Mesenteric fat pad (tissue), 1 donor: Measurements from ENCODE around the gene HIPK2. TPM values are rescaled to one million over a fixed set of nuclear protein-coding genes. Genes with fewer than 3 reads are reported as not detected.
"Not testable (repeated sequence)": the region's sequence is repeated elsewhere in the genome, so short reads cannot be mapped to it uniquely, and the experiment has no call there.

Experiments
- DNase-seq: peaks from one replicate; pipeline ENCODE4 v3.0.0-alpha.2; 2020; ENCODE audit warnings: low spot score
- total RNA-seq: library from RNA; stranded (reverse); fragmentation: NEBNext Ultra II Directional; extraction: Animal tissue kit (Norgen Biotek cat#: 25700); gene quantifications from one replicate; pipeline ENCODE4 v1.2.1, GENCODE V29; 2021
- donor health status: DM: yes; HTN: yes; CAD: no.

Gene HIPK2
- total RNA-seq, 1 donor from 2014 or later = 217 TPM

DNA sequence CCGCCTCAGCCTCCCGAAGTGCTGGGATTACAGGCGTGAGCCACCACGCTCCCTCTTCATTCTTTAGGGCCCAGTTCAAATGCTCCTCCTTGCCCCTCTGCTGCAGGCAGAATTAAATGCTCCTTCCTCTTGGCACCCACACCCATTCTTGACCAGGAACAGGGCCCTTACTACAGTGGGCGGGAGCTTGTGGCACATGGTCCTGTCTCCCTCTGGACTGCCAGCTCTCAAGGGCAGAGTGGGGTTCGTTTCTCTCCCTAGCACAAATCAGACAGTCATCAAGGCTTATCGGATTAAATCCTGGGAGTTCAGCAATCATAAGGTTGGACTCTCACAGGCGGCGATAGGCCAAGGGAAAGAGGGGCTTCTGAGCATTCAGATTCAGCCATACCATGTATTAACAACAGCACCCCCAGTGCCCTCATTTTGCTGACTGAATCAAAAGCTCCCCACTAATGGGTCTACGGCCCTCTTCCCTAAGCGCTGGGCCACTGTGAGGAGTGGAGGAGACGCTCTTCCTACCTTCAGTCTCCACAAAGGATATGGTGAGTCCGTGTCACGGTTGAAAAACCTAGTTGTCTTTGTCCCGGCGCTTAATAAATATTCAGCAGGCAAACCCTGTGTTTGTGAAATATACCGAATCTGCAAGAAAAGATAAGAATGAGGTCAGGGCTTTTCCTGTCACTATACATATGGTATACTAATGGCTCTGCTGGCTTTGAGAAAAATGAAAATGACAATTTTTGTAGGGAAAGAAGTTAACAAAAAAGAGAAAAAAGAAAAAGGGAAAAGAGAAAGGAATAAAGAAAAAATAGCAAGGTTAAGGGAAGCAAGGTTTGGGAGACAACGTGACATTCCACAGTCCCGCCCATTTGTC lies 146.9 kb downstream of the HIPK2 start:
- no peak for DNase-seq

DNA sequence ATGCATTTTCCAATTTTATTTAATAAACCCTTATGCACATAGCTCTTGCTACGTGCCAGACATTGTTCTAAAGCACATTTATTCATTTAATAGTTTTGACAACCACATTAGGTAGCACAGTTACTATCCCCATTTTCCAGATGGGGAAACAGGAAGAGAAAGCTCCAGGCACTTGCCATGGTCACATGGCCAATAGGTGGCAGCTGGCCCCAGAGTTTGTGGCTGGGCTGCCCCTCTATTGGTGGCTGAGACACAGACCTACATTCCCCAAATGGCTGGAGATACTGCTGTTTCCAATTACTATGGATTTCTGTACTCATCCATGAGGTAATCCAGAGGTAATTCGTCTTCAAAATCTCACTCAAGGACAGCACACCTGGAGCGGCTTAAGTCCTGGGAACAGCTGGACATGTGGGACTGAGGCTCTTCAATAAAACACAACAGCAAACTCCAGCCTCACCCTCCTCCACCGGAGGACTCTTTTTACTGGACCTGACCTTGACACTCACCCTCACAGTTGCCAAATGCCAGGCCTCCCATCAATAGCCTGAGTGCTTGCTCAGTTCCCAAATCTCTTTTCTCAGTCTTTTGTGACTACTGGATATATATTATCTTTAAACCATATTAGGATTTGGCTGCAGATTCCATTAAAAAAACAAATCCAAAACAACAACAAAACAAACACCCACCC lies 148.3 kb downstream of the HIPK2 start:
- DNase-seq = no peak

DNA sequence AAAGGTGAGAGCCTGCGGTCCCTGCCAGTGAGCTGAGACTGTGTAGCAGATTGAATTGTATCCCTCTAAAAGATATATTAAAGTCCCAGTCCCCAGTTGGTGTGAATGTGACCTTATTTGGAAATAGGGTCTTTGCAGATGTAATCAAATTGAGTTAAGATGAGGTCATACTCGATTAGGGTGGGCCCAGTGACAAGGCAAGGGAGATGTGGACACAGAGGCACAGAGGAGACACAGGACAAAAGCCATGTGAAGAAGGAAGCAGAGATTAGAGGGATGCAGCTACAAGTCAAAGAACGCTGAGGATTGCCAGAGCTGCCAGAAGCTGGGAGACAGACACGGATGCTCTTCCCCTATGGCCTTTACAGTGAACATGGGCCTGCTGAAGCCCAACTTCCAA lies 150.0 kb downstream of the HIPK2 start:
- DNase-seq = no peak

DNA sequence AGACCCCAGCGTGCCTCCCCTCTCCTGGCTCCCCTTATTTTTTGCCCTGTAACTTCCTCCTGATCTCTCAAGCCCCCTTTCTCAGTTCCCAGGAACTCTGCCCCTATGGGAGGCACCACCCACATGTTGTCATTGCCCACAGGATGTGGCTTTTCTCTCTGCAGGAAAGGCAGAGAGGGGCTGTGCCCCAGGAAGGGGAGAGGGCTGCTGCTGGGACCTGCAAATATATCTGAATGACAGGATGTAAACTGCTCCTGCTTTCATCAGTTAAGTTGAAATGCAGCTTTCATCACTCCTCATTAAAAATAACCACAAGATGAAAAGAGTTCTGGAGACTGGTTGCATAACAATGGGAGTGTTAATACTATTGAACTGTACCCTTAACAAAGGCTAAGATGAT lies 151.0 kb downstream of the HIPK2 start:
- DNase-seq = no peak

DNA sequence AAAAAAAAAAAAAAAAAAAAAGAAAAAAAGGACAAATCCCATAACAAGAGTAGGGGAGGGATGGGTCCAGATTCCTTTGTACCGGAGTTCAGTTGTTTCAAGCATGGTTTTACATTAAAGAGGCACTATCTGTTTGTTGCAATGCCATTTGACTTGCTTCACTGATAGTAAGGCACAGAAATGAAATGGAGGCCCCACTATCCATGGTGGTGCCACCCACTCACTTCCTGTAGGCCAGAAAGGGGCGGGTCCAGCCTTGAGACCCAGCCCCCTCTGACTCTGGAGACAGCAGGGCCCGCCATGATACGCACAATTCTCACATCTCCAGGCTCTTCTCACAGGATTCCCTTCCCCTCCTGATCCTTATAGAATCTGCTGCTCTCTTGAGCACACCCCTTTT lies 154.3 kb downstream of the HIPK2 start:
- no peak for DNase-seq

DNA sequence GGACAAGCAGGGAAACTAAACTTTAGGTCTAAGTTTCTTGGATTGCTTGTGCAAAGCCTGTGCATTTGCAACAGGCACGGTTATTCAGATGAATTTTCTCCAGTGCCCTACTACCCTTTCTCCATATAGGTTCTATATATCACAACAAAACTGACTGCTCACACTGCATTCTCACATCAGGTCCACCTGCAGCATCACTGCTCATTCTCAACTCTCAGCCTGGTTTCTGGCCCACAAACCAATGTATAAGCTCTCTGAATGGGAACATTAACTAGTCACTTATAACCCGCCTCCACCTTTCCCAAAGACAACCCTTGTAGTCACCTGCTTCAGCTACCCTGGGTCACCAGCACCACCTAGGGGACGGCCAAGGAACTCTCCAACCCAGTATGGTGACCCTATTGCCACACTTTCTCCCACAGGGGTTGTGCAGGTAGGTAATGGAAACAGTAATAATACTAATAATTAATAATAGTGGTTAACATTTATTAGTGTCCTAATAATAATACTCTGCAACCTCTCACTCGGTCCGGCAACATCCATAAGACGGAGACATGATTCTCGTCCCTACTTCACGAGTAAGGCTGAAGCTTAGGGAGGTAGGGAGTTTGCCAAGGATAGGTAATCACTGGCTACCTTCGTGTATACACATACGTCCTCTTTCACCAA lies 157.0 kb downstream of the HIPK2 start:
- DNase-seq = no peak

DNA sequence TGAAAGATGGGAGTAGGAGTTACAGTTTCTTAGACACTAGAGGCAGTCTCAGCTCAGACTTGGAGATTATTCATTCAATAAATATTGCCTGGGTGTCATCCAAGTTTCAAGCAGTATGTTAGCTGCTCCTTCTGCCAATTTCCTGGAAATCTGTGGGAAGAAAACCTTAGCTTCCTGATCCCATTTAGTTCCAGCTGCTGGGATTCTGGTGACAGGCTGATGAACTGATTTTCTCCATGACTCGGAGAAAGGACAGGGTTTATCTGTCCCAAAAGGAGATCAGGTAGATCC lies 158.5 kb downstream of the HIPK2 start:
- DNase-seq = no peak

DNA sequence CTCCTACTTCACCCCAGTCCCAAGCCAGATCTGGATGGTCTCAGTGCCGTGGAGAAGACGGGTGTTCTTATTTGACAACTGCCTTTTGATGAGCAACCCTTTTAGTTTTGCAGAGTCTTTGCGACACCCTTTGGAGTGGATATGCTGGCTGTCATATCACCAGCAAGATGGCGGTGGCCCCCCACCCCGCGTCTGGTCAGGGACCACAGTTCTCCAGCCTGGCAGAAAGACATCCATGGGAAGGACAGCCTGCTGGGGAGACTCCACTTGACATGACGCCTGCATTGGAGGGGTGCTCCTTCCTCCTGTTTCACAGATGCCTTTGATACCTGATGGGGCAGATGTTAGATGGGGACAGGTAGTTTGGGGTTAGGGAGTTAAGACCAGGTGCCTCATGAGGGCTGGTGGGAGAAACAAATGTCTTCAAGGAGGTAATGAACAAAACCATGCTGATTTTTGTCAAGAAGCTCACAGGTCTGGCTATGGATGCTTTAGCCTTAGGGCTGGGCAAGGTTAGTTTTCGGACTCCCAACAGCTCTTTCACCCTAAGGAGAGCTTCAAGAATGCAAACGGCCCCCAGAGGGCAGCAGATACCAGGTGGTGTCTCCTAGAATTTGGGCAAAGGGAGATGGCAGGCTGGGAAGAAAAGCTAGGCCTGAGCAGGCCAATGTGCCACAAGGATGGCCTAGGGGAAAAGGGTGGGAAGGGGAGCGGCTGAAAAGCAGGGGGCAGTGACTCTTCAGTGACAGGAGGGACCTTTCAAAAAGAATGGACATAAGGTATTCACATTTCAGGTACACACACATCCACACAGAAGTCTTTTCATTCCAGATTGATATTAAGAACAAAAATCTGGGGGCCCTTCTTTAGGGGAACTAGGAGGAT lies 159.1 kb downstream of the HIPK2 start:
- DNase-seq = no peak

DNA sequence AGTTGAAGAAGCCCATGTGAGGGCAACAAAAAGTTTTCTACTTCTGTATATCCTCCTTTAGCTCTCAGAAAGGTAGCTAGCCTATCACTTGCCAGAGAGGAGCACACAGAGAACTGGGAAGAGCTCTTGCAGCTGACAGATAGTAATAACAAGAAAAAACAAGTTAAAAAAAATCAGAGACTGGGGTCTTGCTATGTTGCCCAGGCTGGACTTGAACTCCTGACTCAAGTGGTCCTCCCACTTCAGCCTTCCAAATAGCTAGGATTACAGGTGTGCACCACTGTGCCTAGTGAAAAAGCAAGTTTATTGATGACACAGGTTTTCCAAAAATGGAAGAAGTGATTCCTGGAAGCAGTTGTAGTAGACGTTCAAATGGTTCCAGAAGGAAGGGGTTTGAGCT lies 160.7 kb downstream of the HIPK2 start:
- DNase-seq = no peak

DNA sequence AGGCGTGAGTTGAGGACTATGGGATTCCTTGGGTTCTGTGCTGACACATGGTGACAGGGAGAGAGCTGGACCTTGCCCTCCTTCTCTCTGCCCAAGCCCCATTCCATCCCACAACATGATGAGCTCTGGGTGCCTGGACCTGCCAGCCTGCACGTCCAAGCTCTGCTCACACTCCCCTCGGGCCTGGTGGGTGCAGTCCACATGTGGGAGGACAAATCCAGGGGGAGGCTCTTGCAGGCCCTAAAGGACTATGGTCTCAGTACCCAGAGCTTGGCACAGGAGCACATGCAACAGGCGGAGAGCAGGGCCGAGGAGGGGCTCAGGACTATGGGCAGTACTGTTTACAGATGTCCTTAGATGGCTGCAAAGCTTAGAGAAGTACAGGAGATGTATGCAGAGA lies 162.9 kb downstream of the HIPK2 start:
- no peak for DNase-seq

DNA sequence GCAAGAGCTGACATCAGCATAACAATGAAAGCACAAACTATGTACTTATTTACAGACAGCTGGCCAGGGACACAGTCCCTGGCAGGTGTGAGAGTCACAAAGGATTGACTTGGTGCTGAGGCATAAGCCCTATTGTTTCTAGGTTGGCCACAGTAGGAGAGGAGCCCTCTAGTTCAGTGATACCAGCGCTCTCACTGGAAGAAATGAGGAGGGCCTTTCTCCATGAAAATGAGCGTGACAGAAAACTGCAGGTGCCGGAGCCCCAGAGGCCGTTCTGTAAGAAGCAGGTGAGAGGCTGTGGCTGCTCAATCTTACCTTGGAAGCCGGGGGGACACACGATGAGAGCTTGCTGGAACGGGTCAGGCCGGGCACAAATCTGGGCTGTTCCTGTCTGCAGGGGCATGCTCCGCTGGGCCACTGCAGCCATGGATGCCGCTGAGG lies 163.8 kb downstream of the HIPK2 start:
- DNase-seq = no peak

DNA sequence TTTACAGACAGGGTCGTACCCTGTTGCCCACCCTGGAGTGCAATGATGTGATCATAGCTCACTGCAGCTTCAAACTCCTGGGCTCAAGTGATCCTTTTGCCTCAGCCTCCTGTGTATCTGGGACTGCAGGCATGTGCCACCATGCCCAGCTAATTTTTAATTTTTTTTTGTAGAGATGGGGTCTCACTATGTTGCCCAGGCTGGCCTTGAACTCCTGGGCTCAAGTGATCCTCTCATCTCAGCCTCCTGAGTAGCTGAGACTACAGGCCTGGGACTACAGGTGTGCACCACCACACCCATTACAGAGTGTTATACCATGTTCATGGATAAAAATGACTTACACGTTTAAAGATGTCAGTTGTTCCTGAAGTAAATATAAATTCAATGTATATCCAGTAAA lies 166.2 kb downstream of the HIPK2 start:
- DNase-seq = not testable (repeated sequence)

DNA sequence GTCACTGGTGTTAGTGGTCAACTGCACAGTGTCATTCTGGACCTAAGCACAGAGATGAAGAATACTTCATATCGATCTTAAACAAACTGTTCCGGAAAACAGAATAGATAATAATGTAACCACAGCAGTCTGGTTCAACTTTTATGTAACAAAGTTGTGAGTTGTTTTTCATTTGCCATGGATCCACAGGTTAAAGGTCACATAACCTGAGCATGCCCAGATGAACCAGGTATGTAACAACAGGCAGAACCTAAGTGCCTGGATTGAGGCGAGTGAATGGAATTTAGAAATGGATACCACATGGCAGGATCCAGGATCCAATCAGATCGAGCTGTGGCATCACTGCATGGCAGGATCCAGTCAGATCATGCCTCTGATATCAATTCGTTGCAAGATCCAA lies 167.2 kb downstream of the HIPK2 start:
- DNase-seq = no peak

DNA sequence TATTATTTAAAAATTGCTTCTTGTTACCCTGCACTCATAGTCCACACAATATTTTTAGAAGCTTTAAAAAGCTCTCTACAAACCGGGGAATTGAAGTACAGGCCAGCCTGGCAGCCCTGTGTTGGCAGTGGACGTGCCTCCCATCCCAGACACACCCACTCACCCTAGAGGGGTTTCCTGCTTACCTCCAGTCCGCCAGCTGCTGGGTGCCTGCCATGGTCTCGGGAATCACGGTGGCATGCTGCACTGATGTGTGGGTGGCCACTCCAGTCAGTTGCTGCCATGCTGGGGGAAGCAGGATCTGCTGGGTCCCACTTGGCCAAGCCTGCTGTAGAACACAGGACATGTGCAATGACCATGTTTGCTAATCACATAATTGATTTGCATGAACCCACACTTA lies 173.9 kb downstream of the HIPK2 start:
- DNase-seq = no peak

DNA sequence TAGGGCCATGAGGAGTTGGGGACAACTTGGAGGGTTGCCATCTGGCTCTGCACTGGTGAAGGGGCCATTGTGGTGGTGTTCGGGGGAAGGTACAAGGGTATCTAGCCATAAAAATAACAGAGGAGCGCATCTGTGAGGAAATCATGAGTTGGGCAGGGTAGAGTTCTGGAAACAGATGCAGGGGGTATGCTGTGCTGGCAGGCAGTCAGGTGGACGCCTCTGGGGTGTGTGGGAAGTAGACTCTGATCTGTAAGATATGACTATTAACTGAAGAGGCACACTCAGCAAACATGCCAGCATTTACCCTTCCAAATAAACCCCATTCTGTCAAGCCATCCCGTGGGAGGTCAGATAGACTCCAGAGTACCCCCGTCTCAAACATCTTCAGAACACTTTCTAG lies 174.5 kb downstream of the HIPK2 start:
- no peak for DNase-seq

DNA sequence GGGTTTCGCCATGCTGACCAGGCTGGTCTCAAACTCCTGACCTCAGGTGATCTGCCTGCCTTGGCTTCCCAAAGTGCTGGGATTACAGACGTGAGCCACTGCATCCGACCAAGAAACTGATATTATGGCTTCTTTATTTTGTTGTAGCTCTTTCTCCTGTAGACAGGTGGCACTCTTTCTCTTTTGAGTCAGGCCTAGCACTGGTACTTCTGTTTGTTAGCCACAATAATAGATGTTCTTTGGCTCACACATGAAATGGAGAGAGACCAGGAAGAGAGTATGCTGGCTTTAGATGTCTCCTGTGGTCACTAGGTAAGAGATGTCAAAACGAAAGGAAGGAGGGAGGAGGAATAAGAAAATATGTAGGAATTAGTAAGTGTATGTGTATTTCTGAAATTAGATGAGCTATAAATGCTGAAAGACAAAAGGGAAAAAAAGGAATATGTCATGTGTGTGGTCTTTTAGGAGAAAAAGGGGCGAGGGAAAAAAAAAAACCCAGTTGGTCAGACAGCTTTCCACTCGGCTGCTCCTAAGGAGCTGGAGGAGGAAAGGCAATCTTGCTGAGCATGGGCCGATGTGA lies 175.6 kb downstream of the HIPK2 start:
- DNase-seq = no peak

DNA sequence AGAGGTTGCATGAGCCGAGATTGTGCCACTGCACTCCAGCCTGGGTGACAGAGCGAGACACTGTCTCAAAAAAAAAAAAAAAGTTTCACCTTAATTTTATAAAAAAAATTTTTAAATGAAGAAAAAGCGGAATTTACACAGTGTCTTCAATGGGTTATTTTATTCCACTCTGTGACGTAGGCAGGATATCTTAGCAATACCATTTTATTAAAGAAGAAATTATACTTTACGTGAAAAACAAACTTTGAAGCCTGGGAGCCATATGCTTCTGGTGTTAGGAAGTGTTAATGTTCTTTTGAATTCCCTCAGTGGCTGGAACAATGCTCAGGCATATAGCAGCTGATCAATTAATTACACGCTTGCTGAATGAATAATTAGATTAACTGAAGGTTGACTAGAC lies 176.6 kb downstream of the HIPK2 start:
- DNase-seq = no peak

DNA sequence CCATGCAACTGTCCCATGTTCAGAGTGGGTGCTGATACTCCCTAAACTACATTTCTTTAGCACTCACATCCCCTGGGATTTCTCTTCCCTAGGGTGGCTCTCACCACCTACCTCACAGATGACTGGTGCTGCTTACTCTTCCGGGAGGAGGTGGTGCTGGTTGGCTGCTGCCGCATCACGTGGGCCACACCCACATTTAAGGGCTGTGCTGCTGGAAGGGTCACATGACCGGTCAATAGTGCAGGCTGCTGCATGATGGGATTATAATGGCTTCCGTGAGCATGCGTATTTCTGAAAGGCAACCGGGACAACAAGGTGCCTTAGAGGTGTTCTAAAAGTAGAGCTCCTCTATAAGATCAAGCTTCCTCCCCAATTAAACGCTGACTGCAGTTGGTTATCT lies 177.5 kb downstream of the HIPK2 start:
- DNase-seq = no peak

DNA sequence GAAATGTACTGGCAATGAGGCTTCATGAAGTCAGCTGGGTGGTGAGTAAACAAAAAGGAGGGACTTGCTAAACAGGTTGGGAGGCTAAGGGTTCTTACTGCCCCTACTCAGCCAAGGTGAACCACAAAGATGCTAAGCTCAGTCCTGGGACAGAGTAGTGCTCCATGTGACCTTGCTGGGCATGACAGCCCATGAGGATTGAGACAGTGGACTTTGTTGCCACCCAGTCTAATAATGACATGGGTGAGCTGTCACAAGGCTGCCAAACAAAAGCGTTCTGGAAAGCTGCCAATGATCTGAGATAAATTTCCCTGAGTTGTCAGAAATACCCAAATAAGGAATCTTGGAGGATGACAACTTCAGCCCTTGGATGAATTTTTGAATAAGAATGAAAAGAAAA lies 179.2 kb downstream of the HIPK2 start:
- no peak for DNase-seq

DNA sequence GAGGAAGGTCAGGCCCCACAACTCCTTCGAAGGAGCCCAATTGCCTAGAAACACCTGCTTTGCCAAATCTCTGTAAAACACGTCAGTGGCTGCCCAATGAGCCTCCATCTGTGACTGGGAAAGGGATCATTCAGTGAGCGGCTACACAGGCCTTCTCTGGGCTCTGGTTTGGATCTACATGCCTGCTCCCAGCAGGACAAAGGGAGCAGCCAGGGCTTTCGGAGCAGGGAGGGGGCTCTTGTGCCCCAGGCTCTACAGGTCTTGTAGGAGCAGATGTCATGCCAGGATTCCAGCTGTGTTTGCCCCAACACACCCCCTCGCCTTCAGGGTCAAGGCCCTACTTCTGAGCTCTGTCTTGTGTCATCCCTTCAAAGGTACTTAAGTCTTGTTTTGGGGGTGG lies 180.8 kb downstream of the HIPK2 start:
- DNase-seq = no peak

DNA sequence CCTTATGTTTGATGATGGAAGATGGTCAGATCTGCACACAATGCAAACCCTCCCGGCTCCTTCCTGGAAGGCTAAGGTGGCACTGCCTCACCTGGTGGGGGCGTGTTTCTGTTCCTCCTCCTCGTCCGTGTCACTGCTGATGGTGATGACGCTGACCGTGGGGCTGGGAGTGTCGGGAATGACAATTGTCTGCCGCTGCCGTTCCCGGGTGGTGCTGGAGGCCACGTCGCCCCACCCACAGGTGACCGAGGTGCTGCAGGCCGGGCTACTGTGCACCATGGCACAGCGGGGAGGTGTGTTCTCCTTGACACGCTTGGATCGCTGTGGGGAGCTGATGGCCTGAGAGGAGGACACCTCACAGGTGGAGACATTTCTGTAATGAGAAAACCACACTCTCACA lies 181.2 kb downstream of the HIPK2 start:
- no peak for DNase-seq
